NCI-H128 (cell line): Measurements from ENCODE around the gene REV1.
"Not testable (repeated sequence)": the region's sequence is repeated elsewhere in the genome, so short reads cannot be mapped to it uniquely, and the experiment has no call there.

Experiments
- DNase-seq: peaks from one replicate; lab custom pipeline; 2025; ENCODE audit not compliant: unreplicated experiment; lab: John Stamatoyannopoulos, UW

REV1 gene

GRCh38 chr2:99365661-99366060 lies 124.2 kb downstream of the REV1 start:
- DNase-seq: no peak

GRCh38 chr2:99356853-99357252 lies 133.0 kb downstream of the REV1 start:
- DNase-seq: no peak

- not testable (repeated sequence) for DNase-seq
Measured at GRCh38 chr2:99354825-99355224, 135.0 kb downstream of the REV1 start.

- DNase-seq: no peak
Measured at GRCh38 chr2:99354070-99354469, 135.7 kb downstream of the REV1 start.
